ENCODE results near the gene TSG101. TPM values are rescaled to one million over a fixed set of nuclear protein-coding genes. Genes with fewer than 3 reads are reported as not detected.
A peak's percentile ranks its signal among the peaks of the same experiment; 100 is the strongest.

Gene TSG101, protein sequence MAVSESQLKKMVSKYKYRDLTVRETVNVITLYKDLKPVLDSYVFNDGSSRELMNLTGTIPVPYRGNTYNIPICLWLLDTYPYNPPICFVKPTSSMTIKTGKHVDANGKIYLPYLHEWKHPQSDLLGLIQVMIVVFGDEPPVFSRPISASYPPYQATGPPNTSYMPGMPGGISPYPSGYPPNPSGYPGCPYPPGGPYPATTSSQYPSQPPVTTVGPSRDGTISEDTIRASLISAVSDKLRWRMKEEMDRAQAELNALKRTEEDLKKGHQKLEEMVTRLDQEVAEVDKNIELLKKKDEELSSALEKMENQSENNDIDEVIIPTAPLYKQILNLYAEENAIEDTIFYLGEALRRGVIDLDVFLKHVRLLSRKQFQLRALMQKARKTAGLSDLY
- total RNA-seq (2021; ENCODE audit: unreplicated experiment), result 79.1 TPM
- polyA plus RNA-seq (2012; ENCODE audit: insufficient read length), result 198 TPM
- percentile 80 among the genes with signal in this experiment for Bru-seq, nascent RNA
- BruChase-seq, experiment 1, labeled RNA remaining after a 2-hour chase, result percentile 63 among the genes with signal in this experiment
- BruChase-seq, experiment 2, labeled RNA remaining after a 6-hour chase, result percentile 76 among the genes with signal in this experiment
- long read RNA-seq, transcript TSG101-201 (10 exons, 1,824 nt), result major isoform, 154 of 211 reads
- long read RNA-seq, partial matches to known transcripts, result 31 of 211 reads
- long read RNA-seq, other reads (novel, unspliced or antisense), result 26 of 211 reads

DNA sequence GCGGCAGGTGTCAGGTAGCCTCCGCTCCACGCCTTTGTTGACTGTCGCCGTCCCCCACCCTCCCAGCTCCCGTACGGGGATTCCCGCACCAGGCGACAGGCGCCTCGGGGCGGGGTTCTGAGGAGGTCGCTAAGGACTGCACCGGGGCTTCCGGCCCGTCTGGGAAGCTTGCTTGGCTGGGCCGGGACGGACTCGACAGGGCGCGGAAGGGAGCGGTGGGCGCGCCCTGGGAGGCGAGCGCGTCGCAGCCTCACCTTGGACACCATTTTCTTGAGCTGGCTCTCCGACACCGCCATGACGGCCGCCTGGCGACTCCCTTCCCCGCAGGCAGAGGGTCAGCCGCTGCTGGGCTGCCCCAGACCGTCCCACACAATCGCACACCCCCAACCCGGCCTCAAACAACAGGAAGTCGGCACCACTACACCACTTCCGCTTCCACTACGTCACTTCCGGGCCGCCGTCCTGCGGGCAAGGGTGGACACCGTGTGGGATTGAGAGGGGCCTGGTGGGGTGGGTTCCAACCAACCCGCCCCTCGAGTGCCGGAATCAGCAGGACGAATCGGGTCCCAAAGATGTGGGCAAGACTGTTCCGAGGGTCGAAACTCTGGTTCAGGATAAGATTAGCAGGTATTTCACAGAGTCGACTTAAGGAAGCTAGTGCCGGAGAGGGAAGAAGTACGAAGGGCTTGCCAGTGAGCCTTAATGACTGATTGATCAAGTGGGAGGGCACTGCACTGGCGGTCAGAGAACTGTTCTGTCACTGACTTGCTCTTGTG lies at the start of gene TSG101:
TSS of gene TSG101 (minus strand) at position 422 of the 776 bp plus-strand sequence. CDS start at position 296, 126 bp downstream.
- DNase-seq (ENCODE audit: low read depth, low spot score), result peak; percentile 81
- Histone ChIP-seq H3K4me1 (ENCODE audit: control insufficient read depth, insufficient read depth, low read length) (peaks cover 22% of the 10 kb centered on the region), H3K36me3 (ENCODE audit: control insufficient read depth, insufficient read depth, low read length) (peaks cover 3% of the 10 kb centered on the region), H3K27me3 (ENCODE audit: control insufficient read depth, insufficient read depth, low read length) (no peaks in the 10 kb centered on the region), H3K4me3 (ENCODE audit: low read depth in 2 of 2, low read length in 2 of 2) (peak within 1 kb of the TSS; percentile 89 to 96), H3K27ac (ENCODE audit: low read length) (peak within 1 kb of the TSS; percentile 92), H3K9me3 (ENCODE audit: control insufficient read depth, insufficient read depth, low read depth, low read length) (no peaks in the 10 kb centered on the region)
- in situ Hi-C loops (cut with HindIII; ENCODE audit: low pct_unique_long_range_greater_than_20kb, low sequenced_read_pairs) (no loop called here), intact Hi-C loops (cut with micrococcal nuclease; ENCODE audit: unreplicated experiment) (no loop called here)
- ChIA-PET POLR2A (interaction anchor here (0.6 to 1.3 kb wide), 5 partner anchors 10 to 274 kb away, joined by 3 to 6 read pairs (median 4); no protein-coding TSS in a partner anchor), CTCF (interaction anchor here (0.7 to 1.1 kb wide), 2 partner anchors 53 to 499 kb away, joined by 4 to 5 read pairs; no protein-coding TSS in a partner anchor)
- no TSS peak for BruUV-seq (replicated peaks)
- ATAC-seq, result peak; percentile 99
- no peak for TF ChIP-seq TCF7L2 (IDR thresholded peaks at IDR 0.05; ENCODE audit: low read depth, low read length)
- TF ChIP-seq SIN3A (IDR thresholded peaks at IDR 0.05; ENCODE audit: borderline replicate concordance, insufficient read depth, low read depth, low read length), result peak; percentile 67; the same call in 1 of the 2 replicates
- peak; percentile 97 for TF ChIP-seq POLR2AphosphoS5 (IDR thresholded peaks at IDR 0.05; ENCODE audit: low read depth, low read length)
- TF ChIP-seq, protein P1, sequence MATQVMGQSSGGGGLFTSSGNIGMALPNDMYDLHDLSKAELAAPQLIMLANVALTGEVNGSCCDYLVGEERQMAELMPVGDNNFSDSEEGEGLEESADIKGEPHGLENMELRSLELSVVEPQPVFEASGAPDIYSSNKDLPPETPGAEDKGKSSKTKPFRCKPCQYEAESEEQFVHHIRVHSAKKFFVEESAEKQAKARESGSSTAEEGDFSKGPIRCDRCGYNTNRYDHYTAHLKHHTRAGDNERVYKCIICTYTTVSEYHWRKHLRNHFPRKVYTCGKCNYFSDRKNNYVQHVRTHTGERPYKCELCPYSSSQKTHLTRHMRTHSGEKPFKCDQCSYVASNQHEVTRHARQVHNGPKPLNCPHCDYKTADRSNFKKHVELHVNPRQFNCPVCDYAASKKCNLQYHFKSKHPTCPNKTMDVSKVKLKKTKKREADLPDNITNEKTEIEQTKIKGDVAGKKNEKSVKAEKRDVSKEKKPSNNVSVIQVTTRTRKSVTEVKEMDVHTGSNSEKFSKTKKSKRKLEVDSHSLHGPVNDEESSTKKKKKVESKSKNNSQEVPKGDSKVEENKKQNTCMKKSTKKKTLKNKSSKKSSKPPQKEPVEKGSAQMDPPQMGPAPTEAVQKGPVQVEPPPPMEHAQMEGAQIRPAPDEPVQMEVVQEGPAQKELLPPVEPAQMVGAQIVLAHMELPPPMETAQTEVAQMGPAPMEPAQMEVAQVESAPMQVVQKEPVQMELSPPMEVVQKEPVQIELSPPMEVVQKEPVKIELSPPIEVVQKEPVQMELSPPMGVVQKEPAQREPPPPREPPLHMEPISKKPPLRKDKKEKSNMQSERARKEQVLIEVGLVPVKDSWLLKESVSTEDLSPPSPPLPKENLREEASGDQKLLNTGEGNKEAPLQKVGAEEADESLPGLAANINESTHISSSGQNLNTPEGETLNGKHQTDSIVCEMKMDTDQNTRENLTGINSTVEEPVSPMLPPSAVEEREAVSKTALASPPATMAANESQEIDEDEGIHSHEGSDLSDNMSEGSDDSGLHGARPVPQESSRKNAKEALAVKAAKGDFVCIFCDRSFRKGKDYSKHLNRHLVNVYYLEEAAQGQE (IDR thresholded peaks at IDR 0.05; ENCODE audit: insufficient read depth in 1 of 2, low read depth in 2 of 2, low read length in 1 of 2), result 0 out of 4 replicates have a peak, but pooled peaks of 1 of the 2 experiments have one; percentile 68

DNA sequence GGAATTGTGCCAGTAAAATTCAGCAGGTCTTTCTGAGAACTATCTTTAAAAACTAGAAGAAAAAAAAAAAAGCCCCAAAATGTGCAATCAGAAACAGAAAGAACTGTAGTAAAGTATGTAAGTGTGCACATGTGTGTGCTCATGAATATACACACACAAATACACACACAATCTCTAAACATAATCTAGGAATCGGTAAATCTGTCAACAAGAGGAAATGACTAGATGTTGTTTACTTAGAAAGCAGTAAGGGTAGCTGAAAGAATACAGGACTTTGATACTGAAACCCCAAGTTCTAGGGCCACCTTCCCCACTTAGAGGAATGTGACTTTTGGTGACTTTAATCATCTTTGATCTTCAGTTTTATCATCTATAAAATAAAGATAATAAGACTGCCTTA lies 48.6 kb upstream of the TSG101 start:
- ATAC-seq (no peak), DNase-seq (ENCODE audit: low read depth, low spot score) (no peak)
- ChIA-PET POLR2A (no interaction called here), CTCF (no interaction called here)
- no peak overlapping the region; the same call in 1 of the 2 replicates for H3K27ac ChIP-seq (ENCODE audit: low read length)
- no peaks in the 10 kb centered on the region for H3K9me3 ChIP-seq (ENCODE audit: control insufficient read depth, insufficient read depth, low read depth, low read length)
- TF ChIP-seq POLR2AphosphoS5 (IDR thresholded peaks at IDR 0.05; ENCODE audit: low read depth, low read length) (no peak), TCF7L2 (IDR thresholded peaks at IDR 0.05; ENCODE audit: low read depth, low read length) (no peak), SIN3A (IDR thresholded peaks at IDR 0.05; ENCODE audit: borderline replicate concordance, insufficient read depth, low read depth, low read length) (no peak)
- TF ChIP-seq, protein P1 (IDR thresholded peaks at IDR 0.05; ENCODE audit: insufficient read depth in 1 of 2, low read depth in 2 of 2, low read length in 1 of 2), result no peak
- TF ChIP-seq, protein P2, sequence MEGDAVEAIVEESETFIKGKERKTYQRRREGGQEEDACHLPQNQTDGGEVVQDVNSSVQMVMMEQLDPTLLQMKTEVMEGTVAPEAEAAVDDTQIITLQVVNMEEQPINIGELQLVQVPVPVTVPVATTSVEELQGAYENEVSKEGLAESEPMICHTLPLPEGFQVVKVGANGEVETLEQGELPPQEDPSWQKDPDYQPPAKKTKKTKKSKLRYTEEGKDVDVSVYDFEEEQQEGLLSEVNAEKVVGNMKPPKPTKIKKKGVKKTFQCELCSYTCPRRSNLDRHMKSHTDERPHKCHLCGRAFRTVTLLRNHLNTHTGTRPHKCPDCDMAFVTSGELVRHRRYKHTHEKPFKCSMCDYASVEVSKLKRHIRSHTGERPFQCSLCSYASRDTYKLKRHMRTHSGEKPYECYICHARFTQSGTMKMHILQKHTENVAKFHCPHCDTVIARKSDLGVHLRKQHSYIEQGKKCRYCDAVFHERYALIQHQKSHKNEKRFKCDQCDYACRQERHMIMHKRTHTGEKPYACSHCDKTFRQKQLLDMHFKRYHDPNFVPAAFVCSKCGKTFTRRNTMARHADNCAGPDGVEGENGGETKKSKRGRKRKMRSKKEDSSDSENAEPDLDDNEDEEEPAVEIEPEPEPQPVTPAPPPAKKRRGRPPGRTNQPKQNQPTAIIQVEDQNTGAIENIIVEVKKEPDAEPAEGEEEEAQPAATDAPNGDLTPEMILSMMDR (IDR thresholded peaks at IDR 0.05), result no peak
- peaks cover 5% of the 10 kb centered on the region; the same call in 1 of the 2 replicates for H3K36me3 ChIP-seq (ENCODE audit: control insufficient read depth, insufficient read depth, low read length)
- peaks cover 17% of the 10 kb centered on the region for H3K4me1 ChIP-seq (ENCODE audit: control insufficient read depth, insufficient read depth, low read length)
- intact Hi-C loops (cut with micrococcal nuclease; ENCODE audit: unreplicated experiment) (no loop called here), in situ Hi-C loops (cut with HindIII; ENCODE audit: low pct_unique_long_range_greater_than_20kb, low sequenced_read_pairs) (no loop called here)
- BruUV-seq (replicated peaks), result no TSS peak
- no peaks in the 10 kb centered on the region for H3K27me3 ChIP-seq (ENCODE audit: control insufficient read depth, insufficient read depth, low read length)
- no peak overlapping the region for H3K4me3 ChIP-seq (ENCODE audit: low read depth in 2 of 2, low read length in 2 of 2)

All from Panc1 (cell line).